WTC11 (cell line): ENCODE data around the gene RAB11FIP3. TPM values are rescaled to one million over a fixed set of nuclear protein-coding genes. Genes with fewer than 3 reads are reported as not detected.

Experiments used
- ATAC-seq: fragments of 200-7000 bp; cut with Tn5 transposase; 2 replicates; pipeline ENCODE4 v1.10.0; 2021; ENCODE audit warnings: mild to moderate bottlenecking, moderate library complexity
- CTCF ChIA-PET: fragments of 300-600 bp; sonication (Branson Sonifier 250); formaldehyde crosslinking; loops from one replicate; lab custom pipeline; 2021; ENCODE audit warnings: antibody characterized with exemption; lab: Charles Lee
- POLR2A ChIA-PET: fragments of 350-600 bp; sonication (Branson Sonifier 250); formaldehyde crosslinking; loops from one replicate; lab custom pipeline; 2021; ENCODE audit warnings: antibody characterized with exemption; lab: Charles Lee
- DNase-seq: peaks from one replicate; pipeline ENCODE4 v3.0.0; 2021; ENCODE audit warnings: low spot score
- H3K27ac Mint-ChIP-seq: 2 replicates; pipeline ENCODE4 v1.8.0; 2021; ENCODE audit warnings: mixed read lengths
- H3K27me3 Mint-ChIP-seq: 2 replicates; pipeline ENCODE4 v1.8.0; 2021; ENCODE audit warnings: low read depth, mild to moderate bottlenecking, moderate library complexity, mixed read lengths
- H3K36me3 Mint-ChIP-seq: 2 replicates; pipeline ENCODE4 v1.8.0; 2021; ENCODE audit warnings: mixed read lengths
- H3K4me1 Mint-ChIP-seq: 2 replicates; pipeline ENCODE4 v1.8.0; 2022; ENCODE audit warnings: mixed read lengths
- H3K4me3 Mint-ChIP-seq: 2 replicates; pipeline ENCODE4 v1.8.0; 2021; ENCODE audit warnings: mild to moderate bottlenecking, moderate library complexity, mixed read lengths
- H3K9me3 Mint-ChIP-seq: 2 replicates; pipeline ENCODE4 v1.8.0; 2021; ENCODE audit warnings: mixed read lengths
- ATF1 ChIP-seq: sonication (generic); formaldehyde crosslinking; IDR thresholded peaks from 2 replicates; pipeline ENCODE4 v1.8.1; 2023; ENCODE audit warnings: mild to moderate bottlenecking, moderate library complexity, missing genetic modification reagents
- FOXK1 ChIP-seq: sonication (generic); formaldehyde crosslinking; IDR thresholded peaks from 2 replicates; pipeline ENCODE4 v1.8.0; 2022; ENCODE audit warnings: mild to moderate bottlenecking, moderate library complexity, missing genetic modification reagents
- IRF2 ChIP-seq: sonication (generic); formaldehyde crosslinking; IDR thresholded peaks from 2 replicates; pipeline ENCODE4 v1.8.0; 2022; ENCODE audit warnings: low read depth, missing genetic modification reagents, borderline replicate concordance
- JAZF1 ChIP-seq: fragments of 250-450 bp; sonication (Bioruptor Pico); IDR thresholded peaks from 2 replicates; pipeline ENCODE4 v1.9.0; 2021; ENCODE audit warnings: moderate library complexity, mild to moderate bottlenecking, inconsistent platforms
- NFYB ChIP-seq: sonication (generic); formaldehyde crosslinking; conservative IDR thresholded peaks from 2 replicates; pipeline ENCODE4 v1.8.0; 2022; ENCODE audit warnings: low read depth, missing genetic modification reagents
- OVOL2 ChIP-seq: fragments of 250-450 bp; sonication (Bioruptor Pico); IDR thresholded peaks from 2 replicates; pipeline ENCODE4 v1.9.0; 2021; ENCODE audit warnings: mild to moderate bottlenecking, borderline replicate concordance
- RORB ChIP-seq: fragments of 250-450 bp; sonication (Bioruptor Pico); IDR thresholded peaks from 2 replicates; pipeline ENCODE4 v1.9.0; 2021; ENCODE audit warnings: mild to moderate bottlenecking
- TEAD4 ChIP-seq: sonication (generic); formaldehyde crosslinking; IDR thresholded peaks from 2 replicates; pipeline ENCODE4 v1.8.0; 2022; ENCODE audit warnings: mild to moderate bottlenecking, missing genetic modification reagents
- ZNF121 ChIP-seq: sonication (generic); formaldehyde crosslinking; IDR thresholded peaks from 2 replicates; pipeline ENCODE4 v1.8.0; 2023; ENCODE audit warnings: missing genetic modification reagents
- ZNF263 ChIP-seq: sonication (generic); formaldehyde crosslinking; IDR thresholded peaks from 2 replicates; pipeline ENCODE4 v1.8.1; 2022; ENCODE audit warnings: low read depth, mild to moderate bottlenecking, moderate library complexity, missing genetic modification reagents
- ZNF396 ChIP-seq: fragments of 250-450 bp; sonication (Bioruptor Pico); IDR thresholded peaks from 2 replicates; pipeline ENCODE4 v1.8.0; 2021; ENCODE audit warnings: mild to moderate bottlenecking, moderate library complexity, borderline replicate concordance
- ZNF416 ChIP-seq: fragments of 250-450 bp; sonication (Bioruptor Pico); IDR thresholded peaks from 2 replicates; pipeline ENCODE4 v1.9.0; 2021; ENCODE audit warnings: mild to moderate bottlenecking, inconsistent platforms
- ZNF671 ChIP-seq: fragments of 250-450 bp; sonication (Bioruptor Pico); IDR thresholded peaks from 2 replicates; pipeline ENCODE4 v1.8.0; 2021; ENCODE audit warnings: mild to moderate bottlenecking
- total RNA-seq: library from RNA; stranded (reverse); gene quantifications from 3 replicates; pipeline ENCODE4 v1.2.3, GENCODE V29; 2021
- TF ChIP-seq, protein P1 (sequence below): sonication (generic); formaldehyde crosslinking; IDR thresholded peaks from 2 replicates; pipeline ENCODE4 v1.8.0; 2023; ENCODE audit warnings: missing genetic modification reagents, mild to moderate bottlenecking, borderline replicate concordance
- TF ChIP-seq, protein P2 (sequence below): sonication (generic); formaldehyde crosslinking; IDR thresholded peaks from 2 replicates; pipeline ENCODE4 v1.8.0; 2022; ENCODE audit warnings: mild to moderate bottlenecking, missing genetic modification reagents
- TF ChIP-seq, protein P3 (sequence below): sonication (generic); formaldehyde crosslinking; IDR thresholded peaks from 2 replicates; pipeline ENCODE4 v1.8.1; 2023; ENCODE audit warnings: mild to moderate bottlenecking, missing genetic modification reagents, moderate library complexity
- TF ChIP-seq, protein P4 (sequence below): sonication (generic); formaldehyde crosslinking; IDR thresholded peaks from 2 replicates; pipeline ENCODE4 v1.8.0; 2023; ENCODE audit warnings: mild to moderate bottlenecking, missing genetic modification reagents

The RAB11FIP3 gene
- total RNA-seq, 1 experiment from 2014 or later: 38.6 TPM

DNA sequence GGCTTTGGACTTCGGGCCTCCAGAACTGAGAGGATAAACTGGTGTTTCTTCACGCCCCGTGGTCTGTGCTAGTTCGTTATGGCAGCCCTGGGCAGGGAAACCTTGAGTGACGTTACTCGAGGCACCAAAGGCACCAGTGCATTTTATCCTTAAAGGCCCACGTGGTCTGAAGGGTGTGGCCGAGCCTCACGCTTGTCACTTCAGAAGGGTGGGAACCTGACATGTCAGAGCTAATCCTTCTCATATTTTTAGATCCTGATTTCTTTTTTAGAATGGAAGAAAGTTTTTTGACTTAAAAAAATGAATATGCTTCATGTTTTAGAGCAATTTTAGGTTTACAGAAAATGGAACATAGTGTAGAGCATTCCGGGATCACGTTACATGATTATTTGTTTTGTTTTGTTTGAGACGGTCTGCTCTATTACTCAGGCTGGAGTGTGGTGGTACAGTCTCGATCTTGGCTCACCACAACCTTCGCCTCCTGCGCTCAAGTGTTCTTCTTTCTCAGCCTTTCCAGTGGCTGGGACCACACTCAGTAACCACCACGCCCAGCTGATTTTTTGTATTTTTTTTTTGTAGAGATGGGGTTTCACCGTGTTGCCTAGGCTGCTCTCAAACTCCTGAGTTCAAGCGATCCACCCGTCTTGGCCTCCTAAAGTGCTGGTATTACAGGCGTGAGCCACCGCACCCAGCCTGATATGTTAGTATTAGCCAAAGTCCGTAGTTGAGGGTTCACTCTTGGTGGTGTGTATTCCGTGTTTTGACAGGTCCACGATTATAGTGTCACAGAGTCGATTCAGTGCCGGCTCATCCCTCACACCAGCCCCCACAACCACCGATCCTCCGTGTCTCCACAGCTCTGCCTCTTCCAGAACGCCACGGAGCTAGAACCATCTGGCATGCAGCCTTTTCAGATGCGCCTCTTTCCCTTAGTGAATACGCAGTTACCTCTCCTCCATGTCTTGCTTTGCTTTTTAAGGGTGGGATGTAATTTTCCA is 47.9 kb downstream of the RAB11FIP3 start (continued):
- TF ChIP-seq, protein P1, sequence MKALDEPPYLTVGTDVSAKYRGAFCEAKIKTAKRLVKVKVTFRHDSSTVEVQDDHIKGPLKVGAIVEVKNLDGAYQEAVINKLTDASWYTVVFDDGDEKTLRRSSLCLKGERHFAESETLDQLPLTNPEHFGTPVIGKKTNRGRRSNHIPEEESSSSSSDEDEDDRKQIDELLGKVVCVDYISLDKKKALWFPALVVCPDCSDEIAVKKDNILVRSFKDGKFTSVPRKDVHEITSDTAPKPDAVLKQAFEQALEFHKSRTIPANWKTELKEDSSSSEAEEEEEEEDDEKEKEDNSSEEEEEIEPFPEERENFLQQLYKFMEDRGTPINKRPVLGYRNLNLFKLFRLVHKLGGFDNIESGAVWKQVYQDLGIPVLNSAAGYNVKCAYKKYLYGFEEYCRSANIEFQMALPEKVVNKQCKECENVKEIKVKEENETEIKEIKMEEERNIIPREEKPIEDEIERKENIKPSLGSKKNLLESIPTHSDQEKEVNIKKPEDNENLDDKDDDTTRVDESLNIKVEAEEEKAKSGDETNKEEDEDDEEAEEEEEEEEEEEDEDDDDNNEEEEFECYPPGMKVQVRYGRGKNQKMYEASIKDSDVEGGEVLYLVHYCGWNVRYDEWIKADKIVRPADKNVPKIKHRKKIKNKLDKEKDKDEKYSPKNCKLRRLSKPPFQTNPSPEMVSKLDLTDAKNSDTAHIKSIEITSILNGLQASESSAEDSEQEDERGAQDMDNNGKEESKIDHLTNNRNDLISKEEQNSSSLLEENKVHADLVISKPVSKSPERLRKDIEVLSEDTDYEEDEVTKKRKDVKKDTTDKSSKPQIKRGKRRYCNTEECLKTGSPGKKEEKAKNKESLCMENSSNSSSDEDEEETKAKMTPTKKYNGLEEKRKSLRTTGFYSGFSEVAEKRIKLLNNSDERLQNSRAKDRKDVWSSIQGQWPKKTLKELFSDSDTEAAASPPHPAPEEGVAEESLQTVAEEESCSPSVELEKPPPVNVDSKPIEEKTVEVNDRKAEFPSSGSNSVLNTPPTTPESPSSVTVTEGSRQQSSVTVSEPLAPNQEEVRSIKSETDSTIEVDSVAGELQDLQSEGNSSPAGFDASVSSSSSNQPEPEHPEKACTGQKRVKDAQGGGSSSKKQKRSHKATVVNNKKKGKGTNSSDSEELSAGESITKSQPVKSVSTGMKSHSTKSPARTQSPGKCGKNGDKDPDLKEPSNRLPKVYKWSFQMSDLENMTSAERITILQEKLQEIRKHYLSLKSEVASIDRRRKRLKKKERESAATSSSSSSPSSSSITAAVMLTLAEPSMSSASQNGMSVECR: no peak
- TF ChIP-seq ZNF671 (CRISPR knock-in tag) (no peak), NFYB (no peak), ZNF263 (no peak), ZNF121 (CRISPR knock-in tag) (no peak), OVOL2 (CRISPR knock-in tag) (no peak), ZNF416 (no peak), ZNF396 (CRISPR knock-in tag) (no peak), JAZF1 (CRISPR knock-in tag) (no peak)

DNA sequence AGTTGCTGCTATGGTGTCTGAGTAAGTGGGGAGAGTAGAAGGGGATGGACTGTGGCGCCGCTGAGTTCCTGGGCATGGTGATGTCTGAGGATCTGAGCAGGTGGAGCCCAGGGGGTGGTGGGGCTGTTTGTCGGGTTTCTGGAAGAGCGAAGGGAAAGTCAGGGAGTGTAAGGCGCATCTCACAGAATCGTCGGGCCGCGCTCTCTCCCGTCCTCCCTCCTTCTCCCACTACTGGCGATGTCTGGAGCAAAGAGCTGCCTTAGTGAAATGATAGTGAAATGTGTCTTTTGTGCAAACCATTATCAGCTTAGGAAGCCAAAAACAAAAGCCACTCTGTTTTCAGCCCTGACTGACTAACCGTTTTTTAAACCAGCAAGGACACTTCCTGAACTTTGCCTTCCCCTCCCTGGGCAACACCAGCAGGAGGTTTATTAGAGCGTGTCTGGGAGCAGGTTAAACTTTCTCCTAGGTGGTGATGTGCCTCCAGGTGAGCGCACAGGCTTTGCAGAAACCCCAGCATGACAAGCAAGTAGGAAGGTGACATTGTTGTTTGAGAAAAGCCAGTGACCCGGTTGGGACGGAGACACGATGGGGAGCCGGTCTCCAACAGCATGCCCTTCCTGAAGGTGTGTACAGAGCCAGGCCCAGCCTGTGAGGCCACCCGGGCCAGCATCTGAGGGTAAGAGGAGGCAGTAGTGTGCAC is 49.1 kb downstream of the RAB11FIP3 start:
- no peaks in the 10 kb centered on the region for H3K36me3 Mint-ChIP-seq
- ATAC-seq (no peak), DNase-seq (no peak)
- ChIA-PET CTCF (interaction anchor here (0.8 to 2.0 kb wide), 5 partner anchors 9 to 83 kb away, joined by 3 to 5 read pairs (median 5); no protein-coding TSS in a partner anchor), POLR2A (no interaction called here)
- H3K27ac Mint-ChIP-seq: peak overlapping the region; percentile 50
- no peak overlapping the region for H3K4me3 Mint-ChIP-seq
- peaks cover 38% of the 10 kb centered on the region for H3K4me1 Mint-ChIP-seq
- no peaks in the 10 kb centered on the region for H3K27me3 Mint-ChIP-seq
- no peak for TF ChIP-seq TEAD4 (CRISPR knock-in tag)
- TF ChIP-seq, protein P1: 0 out of 2 replicates have a peak, but pooled peaks have one; percentile 24
- no peaks in the 10 kb centered on the region for H3K9me3 Mint-ChIP-seq

DNA sequence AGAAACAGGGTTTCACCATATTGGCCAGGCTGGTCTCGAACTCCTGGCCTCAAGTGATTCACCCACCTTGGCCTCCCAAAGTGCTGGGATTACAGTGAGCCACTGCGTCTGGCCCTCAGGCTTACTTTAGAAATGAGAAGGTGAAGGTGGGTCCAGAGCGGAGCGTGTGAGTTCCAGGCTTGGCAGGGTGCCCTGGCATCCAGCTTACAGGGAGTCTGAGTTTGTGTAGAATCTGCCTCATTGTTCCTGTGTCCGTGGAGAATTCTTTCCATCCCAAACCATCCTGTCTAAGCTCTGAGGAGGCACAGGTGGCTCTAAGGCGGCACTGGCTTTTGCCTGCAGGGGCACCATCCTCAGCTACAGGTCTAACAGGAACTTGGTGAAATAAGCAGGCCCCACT is 50.6 kb downstream of the RAB11FIP3 start:
- ChIA-PET CTCF (interaction anchor here (1.2 to 4.6 kb wide), 3 partner anchors 8 to 19 kb away, joined by 3 to 40 read pairs (median 13); no protein-coding TSS in a partner anchor), POLR2A (no interaction called here)
- peaks cover 28% of the 10 kb centered on the region for H3K4me1 Mint-ChIP-seq
- ATAC-seq (no peak), DNase-seq (no peak)
- H3K36me3 Mint-ChIP-seq: no peaks in the 10 kb centered on the region
- H3K9me3 Mint-ChIP-seq: no peaks in the 10 kb centered on the region
- H3K27ac Mint-ChIP-seq: no peak overlapping the region
- H3K4me3 Mint-ChIP-seq: no peak overlapping the region
- no peaks in the 10 kb centered on the region for H3K27me3 Mint-ChIP-seq
- TF ChIP-seq, protein P2, sequence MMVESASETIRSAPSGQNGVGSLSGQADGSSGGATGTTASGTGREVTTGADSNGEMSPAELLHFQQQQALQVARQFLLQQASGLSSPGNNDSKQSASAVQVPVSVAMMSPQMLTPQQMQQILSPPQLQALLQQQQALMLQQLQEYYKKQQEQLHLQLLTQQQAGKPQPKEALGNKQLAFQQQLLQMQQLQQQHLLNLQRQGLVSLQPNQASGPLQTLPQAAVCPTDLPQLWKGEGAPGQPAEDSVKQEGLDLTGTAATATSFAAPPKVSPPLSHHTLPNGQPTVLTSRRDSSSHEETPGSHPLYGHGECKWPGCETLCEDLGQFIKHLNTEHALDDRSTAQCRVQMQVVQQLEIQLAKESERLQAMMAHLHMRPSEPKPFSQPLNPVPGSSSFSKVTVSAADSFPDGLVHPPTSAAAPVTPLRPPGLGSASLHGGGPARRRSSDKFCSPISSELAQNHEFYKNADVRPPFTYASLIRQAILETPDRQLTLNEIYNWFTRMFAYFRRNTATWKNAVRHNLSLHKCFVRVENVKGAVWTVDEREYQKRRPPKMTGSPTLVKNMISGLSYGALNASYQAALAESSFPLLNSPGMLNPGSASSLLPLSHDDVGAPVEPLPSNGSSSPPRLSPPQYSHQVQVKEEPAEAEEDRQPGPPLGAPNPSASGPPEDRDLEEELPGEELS (CRISPR knock-in tag): no peak
- TF ChIP-seq FOXK1 (no peak), IRF2 (CRISPR knock-in tag) (no peak), ZNF121 (CRISPR knock-in tag) (no peak), RORB (CRISPR knock-in tag) (no peak), ATF1 (CRISPR knock-in tag) (no peak)
- TF ChIP-seq, protein P3, sequence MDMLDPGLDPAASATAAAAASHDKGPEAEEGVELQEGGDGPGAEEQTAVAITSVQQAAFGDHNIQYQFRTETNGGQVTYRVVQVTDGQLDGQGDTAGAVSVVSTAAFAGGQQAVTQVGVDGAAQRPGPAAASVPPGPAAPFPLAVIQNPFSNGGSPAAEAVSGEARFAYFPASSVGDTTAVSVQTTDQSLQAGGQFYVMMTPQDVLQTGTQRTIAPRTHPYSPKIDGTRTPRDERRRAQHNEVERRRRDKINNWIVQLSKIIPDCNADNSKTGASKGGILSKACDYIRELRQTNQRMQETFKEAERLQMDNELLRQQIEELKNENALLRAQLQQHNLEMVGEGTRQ (CRISPR knock-in tag): no peak
- TF ChIP-seq, protein P4, sequence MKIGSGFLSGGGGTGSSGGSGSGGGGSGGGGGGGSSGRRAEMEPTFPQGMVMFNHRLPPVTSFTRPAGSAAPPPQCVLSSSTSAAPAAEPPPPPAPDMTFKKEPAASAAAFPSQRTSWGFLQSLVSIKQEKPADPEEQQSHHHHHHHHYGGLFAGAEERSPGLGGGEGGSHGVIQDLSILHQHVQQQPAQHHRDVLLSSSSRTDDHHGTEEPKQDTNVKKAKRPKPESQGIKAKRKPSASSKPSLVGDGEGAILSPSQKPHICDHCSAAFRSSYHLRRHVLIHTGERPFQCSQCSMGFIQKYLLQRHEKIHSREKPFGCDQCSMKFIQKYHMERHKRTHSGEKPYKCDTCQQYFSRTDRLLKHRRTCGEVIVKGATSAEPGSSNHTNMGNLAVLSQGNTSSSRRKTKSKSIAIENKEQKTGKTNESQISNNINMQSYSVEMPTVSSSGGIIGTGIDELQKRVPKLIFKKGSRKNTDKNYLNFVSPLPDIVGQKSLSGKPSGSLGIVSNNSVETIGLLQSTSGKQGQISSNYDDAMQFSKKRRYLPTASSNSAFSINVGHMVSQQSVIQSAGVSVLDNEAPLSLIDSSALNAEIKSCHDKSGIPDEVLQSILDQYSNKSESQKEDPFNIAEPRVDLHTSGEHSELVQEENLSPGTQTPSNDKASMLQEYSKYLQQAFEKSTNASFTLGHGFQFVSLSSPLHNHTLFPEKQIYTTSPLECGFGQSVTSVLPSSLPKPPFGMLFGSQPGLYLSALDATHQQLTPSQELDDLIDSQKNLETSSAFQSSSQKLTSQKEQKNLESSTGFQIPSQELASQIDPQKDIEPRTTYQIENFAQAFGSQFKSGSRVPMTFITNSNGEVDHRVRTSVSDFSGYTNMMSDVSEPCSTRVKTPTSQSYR (CRISPR knock-in tag): no peak
